HEK293T (cell line): Measurements from ENCODE around the gene TXK.

ENCODE experiments used
- CTCF ChIA-PET: fragments of 350-600 bp; formaldehyde crosslinking; extraction: SDS; loops from one replicate; lab custom pipeline; 2021; ENCODE audit warnings: antibody characterized with exemption, inconsistent platforms; lab: Yijun Ruan, JAX
- POLR2A ChIA-PET: fragments of 350-600 bp; formaldehyde crosslinking; extraction: SDS; loops from one replicate; lab custom pipeline; 2020; ENCODE audit warnings: antibody characterized with exemption, inconsistent platforms; lab: Yijun Ruan, JAX
- DNase-seq: peaks from one replicate; pipeline ENCODE4 v3.0.0; 2012; ENCODE audit warnings: mixed read lengths; ENCODE audit errors: extremely low spot score
- ARNT ChIP-seq: fragments of 450-650 bp; IDR thresholded peaks from 2 replicates; pipeline ENCODE4 v1.6.1; 2017; ENCODE audit warnings: mild to moderate bottlenecking
- BHLHE40 ChIP-seq: fragments of 450-650 bp; IDR thresholded peaks from 2 replicates; pipeline ENCODE4 v1.6.1; 2016; ENCODE audit warnings: mild to moderate bottlenecking, moderate library complexity, borderline replicate concordance
- CTBP1 ChIP-seq: fragments of 450-650 bp; IDR thresholded peaks from 2 replicates; pipeline ENCODE4 v1.6.1; 2016; ENCODE audit warnings: borderline replicate concordance
- ELF4 ChIP-seq: fragments of 450-650 bp; IDR thresholded peaks from 2 replicates; pipeline ENCODE4 v1.6.1; 2017; ENCODE audit warnings: antibody characterized with exemption
- FOXA1 ChIP-seq: fragments of 450-650 bp; IDR thresholded peaks from 2 replicates; pipeline ENCODE4 v1.6.1; 2016; ENCODE audit warnings: mild to moderate bottlenecking
- FOXK2 ChIP-seq: fragments of 450-650 bp; IDR thresholded peaks from 2 replicates; pipeline ENCODE4 v1.6.1; 2016; ENCODE audit warnings: mild to moderate bottlenecking
- FOXM1 ChIP-seq: fragments of 450-650 bp; IDR thresholded peaks from 2 replicates; pipeline ENCODE4 v1.6.1; 2017; ENCODE audit warnings: mild to moderate bottlenecking, borderline replicate concordance
- HDGF ChIP-seq: fragments of 450-650 bp; IDR thresholded peaks from 2 replicates; pipeline ENCODE4 v1.6.1; 2017; ENCODE audit warnings: antibody characterized with exemption, borderline replicate concordance
- L3MBTL2 ChIP-seq: fragments of 450-650 bp; conservative IDR thresholded peaks from 2 replicates; pipeline ENCODE4 v1.6.1; 2016; ENCODE audit warnings: mild to moderate bottlenecking
- LEF1 ChIP-seq: fragments of 450-650 bp; IDR thresholded peaks from 2 replicates; pipeline ENCODE4 v1.6.1; 2017; ENCODE audit warnings: mild to moderate bottlenecking, borderline replicate concordance
- NFRKB ChIP-seq: fragments of 450-650 bp; IDR thresholded peaks from 2 replicates; pipeline ENCODE4 v1.6.1; 2016; ENCODE audit warnings: mild to moderate bottlenecking, moderate library complexity
- SP1 ChIP-seq: fragments of 450-650 bp; IDR thresholded peaks from 2 replicates; pipeline ENCODE4 v1.6.1; 2017
- SUZ12 ChIP-seq: fragments of 450-650 bp; IDR thresholded peaks from 2 replicates; pipeline ENCODE4 v1.6.1; 2016; ENCODE audit warnings: mild to moderate bottlenecking
- TARDBP ChIP-seq: fragments of 450-650 bp; IDR thresholded peaks from 2 replicates; pipeline ENCODE4 v1.6.1; 2016
- ZNF384 ChIP-seq: fragments of 450-650 bp; IDR thresholded peaks from 2 replicates; pipeline ENCODE4 v1.6.1; 2016
- TF ChIP-seq, protein P1 (sequence below): fragments of 450-650 bp; IDR thresholded peaks from 2 replicates; pipeline ENCODE4 v1.6.1; 2016

The TXK gene

DNA sequence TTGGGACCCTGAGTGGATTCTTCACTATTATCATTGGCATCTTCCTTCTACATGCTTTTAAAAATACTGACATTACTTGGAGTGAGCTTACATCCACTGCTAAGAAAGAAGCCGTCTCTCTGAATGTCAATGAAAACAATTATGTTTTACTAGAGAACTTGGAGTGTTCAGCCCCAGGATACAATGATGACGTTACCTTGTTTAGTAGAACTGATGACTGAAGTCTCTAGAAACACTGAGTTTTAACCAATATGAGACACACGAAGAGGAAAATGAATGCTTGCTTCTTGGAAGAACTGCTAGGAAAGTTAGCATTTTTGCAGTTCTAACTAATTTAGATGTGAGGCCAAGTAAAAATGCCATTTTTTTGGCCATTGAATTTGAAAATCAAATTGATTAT, 98.1 kb downstream of the TXK start:
- ChIA-PET CTCF (no interaction called here), POLR2A (no interaction called here)
- no peak for DNase-seq
- TF ChIP-seq HDGF (no peak), NFRKB (no peak), BHLHE40 (no peak)

DNA sequence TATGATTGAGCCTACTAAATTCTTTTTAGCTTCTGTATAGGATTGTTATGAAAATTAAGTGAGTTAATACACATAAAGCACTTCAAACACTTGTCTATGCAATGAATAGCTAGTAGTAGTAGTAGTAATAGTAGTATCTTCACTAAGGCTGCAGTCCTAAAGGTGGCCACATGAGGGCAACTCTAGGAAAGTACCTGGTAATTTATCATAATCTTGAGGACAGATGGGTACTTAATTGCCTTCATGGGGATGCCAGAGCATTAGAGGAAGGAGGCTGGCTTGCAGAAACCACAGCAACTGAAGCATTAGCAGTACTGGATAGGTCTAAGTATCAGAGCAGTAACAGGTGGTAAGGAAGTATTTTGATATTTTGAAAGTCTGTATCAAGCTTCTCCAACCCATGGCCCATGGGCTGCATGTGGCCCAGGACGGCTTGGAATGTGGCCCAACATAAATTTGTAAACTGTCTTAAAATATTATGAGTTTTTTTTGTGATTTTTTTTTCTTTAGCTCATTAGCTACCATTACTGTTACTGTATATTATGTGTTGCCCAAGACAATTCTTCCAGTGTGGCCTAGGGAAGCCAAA, 100.1 kb downstream of the TXK start:
- peak; percentile 12 for DNase-seq
- TF ChIP-seq, protein P1, sequence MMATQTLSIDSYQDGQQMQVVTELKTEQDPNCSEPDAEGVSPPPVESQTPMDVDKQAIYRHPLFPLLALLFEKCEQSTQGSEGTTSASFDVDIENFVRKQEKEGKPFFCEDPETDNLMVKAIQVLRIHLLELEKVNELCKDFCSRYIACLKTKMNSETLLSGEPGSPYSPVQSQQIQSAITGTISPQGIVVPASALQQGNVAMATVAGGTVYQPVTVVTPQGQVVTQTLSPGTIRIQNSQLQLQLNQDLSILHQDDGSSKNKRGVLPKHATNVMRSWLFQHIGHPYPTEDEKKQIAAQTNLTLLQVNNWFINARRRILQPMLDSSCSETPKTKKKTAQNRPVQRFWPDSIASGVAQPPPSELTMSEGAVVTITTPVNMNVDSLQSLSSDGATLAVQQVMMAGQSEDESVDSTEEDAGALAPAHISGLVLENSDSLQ: peak; percentile 65
- TF ChIP-seq ZNF384: no peak
- TF ChIP-seq ELF4: no peak
- ChIA-PET POLR2A (no interaction called here), CTCF (interaction anchor here (0.8 to 1.2 kb wide), 3 partner anchors 9 to 15 kb away, joined by 3 read pairs; no protein-coding TSS in a partner anchor)

DNA sequence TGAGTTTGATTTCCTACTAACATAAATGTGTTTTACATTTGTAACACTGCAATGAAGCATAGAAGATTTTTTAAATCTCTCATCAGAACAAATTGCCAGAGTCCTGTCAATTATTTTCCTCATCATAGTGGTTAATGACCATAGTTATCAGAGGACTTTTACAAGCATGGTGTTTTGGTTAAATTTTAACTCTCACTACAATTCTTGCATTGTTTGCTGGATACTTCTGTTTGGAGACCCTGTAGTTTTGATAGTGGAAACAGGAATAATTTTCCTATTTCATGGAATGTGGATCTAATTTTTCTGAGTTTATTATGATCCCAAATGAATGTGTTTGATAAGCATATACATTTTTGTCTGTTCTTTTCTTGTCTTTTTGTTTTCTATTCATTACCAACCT, 100.6 kb downstream of the TXK start:
- no peak for DNase-seq
- TF ChIP-seq, protein P1: no peak
- no peak for TF ChIP-seq FOXA1
- no peak for TF ChIP-seq HDGF
- no peak for TF ChIP-seq SP1
- TF ChIP-seq L3MBTL2: no peak
- no peak for TF ChIP-seq CTBP1
- no peak for TF ChIP-seq FOXK2
- no peak for TF ChIP-seq LEF1
- TF ChIP-seq ZNF384: no peak
- TF ChIP-seq SUZ12: no peak
- no peak for TF ChIP-seq NFRKB
- TF ChIP-seq TARDBP: no peak
- TF ChIP-seq FOXM1: no peak
- no peak for TF ChIP-seq BHLHE40
- ChIA-PET POLR2A (no interaction called here), CTCF (interaction anchor here (0.8 to 1.2 kb wide), 3 partner anchors 9 to 15 kb away, joined by 3 read pairs; no protein-coding TSS in a partner anchor)

DNA sequence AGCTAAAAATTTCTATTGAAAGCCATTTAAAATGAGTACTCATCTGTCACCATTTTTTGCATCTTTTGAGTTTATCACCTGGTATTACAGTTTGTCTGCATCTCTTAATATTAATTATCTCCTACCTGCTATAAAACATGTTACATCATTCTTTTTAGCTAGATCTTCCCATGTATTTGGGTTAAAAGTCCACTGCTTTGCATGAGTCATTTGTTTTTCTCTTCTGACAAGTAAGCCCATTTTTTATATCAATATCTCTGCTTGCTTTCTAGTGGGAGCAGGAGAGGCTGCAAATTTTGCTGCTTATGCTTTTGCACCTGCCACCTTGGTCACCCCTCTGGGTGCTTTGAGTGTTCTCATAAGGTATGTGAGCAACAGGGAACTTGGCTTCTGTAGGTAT, 101.3 kb downstream of the TXK start:
- POLR2A ChIA-PET: no interaction called here
- no peak for DNase-seq
- CTCF ChIA-PET: interaction anchor here (0.6 to 0.8 kb wide), 2 partner anchors 69 to 76 kb away, joined by 3 read pairs; no protein-coding TSS in a partner anchor
- TF ChIP-seq FOXK2 (no peak), ZNF384 (no peak), TARDBP (no peak), SUZ12 (no peak), HDGF (no peak), LEF1 (no peak), L3MBTL2 (no peak), FOXA1 (no peak), CTBP1 (no peak), BHLHE40 (no peak), FOXM1 (no peak), NFRKB (no peak), ELF4 (no peak)

DNA sequence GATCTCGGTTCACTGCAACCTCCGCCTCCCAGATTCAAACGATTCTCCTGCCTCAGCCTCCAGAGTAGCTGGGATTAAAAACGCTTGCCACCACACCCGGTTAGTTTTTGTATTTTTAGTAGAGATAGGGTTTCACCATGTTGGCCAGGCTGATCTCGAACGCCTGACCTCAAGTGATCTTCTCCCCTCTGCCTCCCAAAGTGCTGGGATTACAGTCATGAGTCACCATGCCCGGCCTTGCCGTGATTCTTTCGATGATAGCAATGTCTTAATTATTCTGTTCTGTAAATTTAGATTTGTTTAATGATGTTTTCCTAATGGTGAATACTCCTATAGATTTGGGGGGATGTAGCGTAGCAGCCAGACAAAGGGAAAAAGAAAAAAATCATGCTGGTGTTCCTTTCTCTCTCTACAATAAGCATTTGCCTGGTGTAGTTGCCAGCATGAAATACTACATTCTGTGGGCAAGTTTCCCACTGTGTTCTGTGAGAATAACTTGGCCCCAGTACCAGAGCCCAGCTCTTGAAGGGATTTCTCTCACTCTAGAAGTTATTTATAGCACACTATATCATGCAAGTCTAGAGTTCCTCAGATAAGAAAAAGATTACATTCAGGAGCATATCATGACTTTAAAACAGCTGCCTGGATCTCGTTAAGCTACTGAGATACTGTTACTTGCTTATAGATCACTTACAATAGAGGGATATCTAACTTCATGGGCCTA, 102.1 kb downstream of the TXK start:
- TF ChIP-seq LEF1 (no peak), FOXK2 (no peak), ARNT (no peak), HDGF (no peak), FOXM1 (no peak), L3MBTL2 (no peak), TARDBP (no peak), CTBP1 (no peak), FOXA1 (no peak), ELF4 (no peak), ZNF384 (no peak), BHLHE40 (no peak)
- ChIA-PET CTCF (interaction anchor here (0.6 to 0.8 kb wide), 2 partner anchors 70 to 77 kb away, joined by 3 read pairs; no protein-coding TSS in a partner anchor), POLR2A (no interaction called here)
- no peak for DNase-seq

DNA sequence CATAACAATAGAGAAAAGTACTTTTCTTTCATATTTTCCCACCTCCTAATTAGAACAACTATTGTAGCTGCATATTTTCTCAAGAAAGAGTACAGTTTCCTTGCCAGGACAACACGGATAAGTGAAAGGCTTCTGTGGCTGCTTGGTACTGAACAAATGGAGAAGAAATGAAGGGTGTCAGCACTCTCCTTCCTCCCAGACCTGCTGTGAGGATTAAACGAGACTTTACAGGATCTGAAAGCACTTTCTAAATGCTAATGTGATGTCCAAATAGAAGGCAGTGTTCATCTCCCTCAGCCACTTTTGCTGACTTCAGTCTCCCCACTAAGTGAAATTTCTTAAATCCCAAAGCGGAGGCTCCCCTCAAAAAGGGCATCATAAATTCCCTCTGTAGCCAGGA, 103.6 kb downstream of the TXK start:
- DNase-seq: no peak
- CTCF ChIA-PET: interaction anchor here (0.7 kb wide), 1 partner anchor 326 kb away, joined by 3 read pairs; no protein-coding TSS in a partner anchor
- POLR2A ChIA-PET: no interaction called here
- TF ChIP-seq SP1 (no peak), CTBP1 (no peak), NFRKB (no peak)

DNA sequence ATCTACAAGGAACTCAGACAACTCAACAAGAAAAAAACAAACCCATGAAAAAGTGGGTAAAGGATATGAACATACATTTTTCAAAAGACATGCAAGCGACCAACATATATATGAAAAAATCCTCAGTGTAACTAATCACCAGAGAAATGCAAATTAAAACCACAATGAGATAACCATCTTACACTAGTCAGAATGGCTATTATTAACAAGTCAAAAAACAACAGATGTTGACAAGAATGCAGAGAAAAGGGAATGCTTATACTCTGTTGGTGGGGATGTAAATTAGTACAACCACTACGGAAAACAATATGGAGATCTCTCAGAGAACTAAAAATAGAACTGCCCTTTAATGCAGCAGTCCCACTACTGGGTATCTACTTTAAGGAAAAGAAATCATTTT, 105.4 kb downstream of the TXK start:
- CTCF ChIA-PET: no interaction called here
- DNase-seq: no peak
- TF ChIP-seq HDGF: no peak
- TF ChIP-seq ZNF384: no peak
- TF ChIP-seq SUZ12: no peak
- no peak for TF ChIP-seq TARDBP
- TF ChIP-seq FOXM1: no peak
- no peak for TF ChIP-seq LEF1
- TF ChIP-seq L3MBTL2: no peak
- TF ChIP-seq ELF4: no peak
- TF ChIP-seq FOXA1: no peak
- POLR2A ChIA-PET: no interaction called here
